ENCODE results near the gene SSBP3.
"Not testable (repeated sequence)": the region's sequence is repeated elsewhere in the genome, so short reads cannot be mapped to it uniquely, and the experiment has no call there.

SSBP3 gene

GRCh38 chr1:54391450-54392209, 14.6 kb downstream of the SSBP3 start:
- DNase-seq, result no peak

DNA sequence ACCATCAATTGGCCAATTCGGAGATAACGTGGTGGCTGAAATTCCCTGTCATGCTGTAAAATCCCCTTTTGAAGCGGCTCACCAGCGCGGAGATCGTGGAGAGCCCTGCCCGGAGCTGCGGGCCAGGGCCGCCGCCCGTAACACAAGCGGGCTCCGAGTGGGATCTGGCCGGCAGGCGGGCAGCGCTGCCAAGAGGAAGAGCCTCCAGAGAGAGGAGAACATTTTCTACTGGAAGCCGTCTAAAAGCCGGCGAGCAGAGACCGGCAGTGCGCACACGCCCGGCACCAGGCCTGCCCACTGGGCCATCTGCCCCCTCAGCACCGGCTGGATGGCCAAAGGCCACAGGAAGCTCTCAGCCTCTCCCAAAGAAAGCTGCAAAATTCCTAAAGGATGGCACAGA, 15.5 kb downstream of the SSBP3 start:
- no peak for DNase-seq

- DNase-seq, result not testable (repeated sequence)
Observed at GRCh38 chr1:54389608-54390007, 16.6 kb downstream of the SSBP3 start.

DNA sequence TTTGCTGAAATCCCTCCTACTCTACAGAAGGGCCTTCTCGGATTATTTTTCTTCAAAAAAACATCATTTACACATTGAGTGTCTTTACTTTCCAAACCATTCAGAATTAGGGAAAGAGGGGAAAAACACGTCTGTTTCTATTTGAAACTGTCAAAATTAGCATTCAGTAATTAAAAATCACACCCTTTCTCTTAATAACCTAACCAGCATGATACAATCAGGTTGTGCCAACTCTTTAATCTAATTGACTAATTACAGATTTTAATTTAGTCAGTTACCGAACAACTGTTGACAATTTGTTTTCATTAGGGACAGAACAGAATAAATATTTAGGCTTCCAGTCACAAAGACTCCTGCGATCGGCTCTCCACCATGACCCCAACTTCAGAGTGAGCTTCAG, 18.8 kb downstream of the SSBP3 start:
- no peak for DNase-seq

GRCh38 chr1:54385727-54386022, 20.5 kb downstream of the SSBP3 start:
- no peak for DNase-seq

- no peak for DNase-seq
Observed at GRCh38 chr1:54384918-54385726, 21.1 kb downstream of the SSBP3 start.

GRCh38 chr1:54384471-54384870, 21.7 kb downstream of the SSBP3 start:
- DNase-seq, result no peak

- no peak for DNase-seq
Observed at GRCh38 chr1:54381524-54381923, 24.7 kb downstream of the SSBP3 start.

- peak in 1 of 5 donors; percentile 15 for DNase-seq
Observed at GRCh38 chr1:54380290-54380882, 25.8 kb downstream of the SSBP3 start.

DNA sequence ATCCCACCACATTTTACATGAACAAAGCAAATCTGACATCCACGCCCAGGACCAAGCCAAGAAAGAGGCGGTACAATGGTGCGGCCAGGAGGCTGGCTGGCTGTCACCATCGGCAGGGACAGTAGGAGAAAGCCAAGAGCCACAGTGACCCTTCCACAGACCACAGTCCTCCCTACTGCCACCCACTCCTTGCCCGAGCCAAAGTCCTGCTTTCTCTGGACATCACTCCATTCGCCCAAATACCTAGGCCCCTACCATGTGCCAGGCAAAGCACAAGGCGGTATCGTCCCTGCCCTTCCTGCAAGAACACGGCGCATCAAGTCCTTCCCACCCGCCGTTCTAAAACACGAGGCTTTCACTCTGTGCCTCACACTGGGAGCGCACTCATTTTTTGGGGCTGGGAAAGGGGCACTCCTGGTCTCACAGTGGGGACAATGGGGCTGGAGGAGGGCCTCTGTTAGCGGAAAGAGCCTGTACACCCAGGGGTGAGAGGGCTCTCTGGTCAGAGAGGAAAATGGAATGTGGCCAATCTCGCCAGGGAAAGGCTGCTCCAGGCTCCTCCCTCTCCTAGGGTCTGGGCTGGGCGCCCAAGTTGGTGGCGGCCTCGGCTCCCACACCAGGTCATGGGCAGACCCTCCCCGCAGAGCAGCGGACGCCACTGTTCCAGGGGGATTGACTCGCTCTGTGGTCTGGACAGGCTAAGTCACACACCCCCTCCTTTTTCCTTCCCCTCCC, 26.5 kb downstream of the SSBP3 start:
- DNase-seq, result no peak

- DNase-seq, result no peak
Observed at GRCh38 chr1:54378874-54379554, 27.2 kb downstream of the SSBP3 start.

DNA sequence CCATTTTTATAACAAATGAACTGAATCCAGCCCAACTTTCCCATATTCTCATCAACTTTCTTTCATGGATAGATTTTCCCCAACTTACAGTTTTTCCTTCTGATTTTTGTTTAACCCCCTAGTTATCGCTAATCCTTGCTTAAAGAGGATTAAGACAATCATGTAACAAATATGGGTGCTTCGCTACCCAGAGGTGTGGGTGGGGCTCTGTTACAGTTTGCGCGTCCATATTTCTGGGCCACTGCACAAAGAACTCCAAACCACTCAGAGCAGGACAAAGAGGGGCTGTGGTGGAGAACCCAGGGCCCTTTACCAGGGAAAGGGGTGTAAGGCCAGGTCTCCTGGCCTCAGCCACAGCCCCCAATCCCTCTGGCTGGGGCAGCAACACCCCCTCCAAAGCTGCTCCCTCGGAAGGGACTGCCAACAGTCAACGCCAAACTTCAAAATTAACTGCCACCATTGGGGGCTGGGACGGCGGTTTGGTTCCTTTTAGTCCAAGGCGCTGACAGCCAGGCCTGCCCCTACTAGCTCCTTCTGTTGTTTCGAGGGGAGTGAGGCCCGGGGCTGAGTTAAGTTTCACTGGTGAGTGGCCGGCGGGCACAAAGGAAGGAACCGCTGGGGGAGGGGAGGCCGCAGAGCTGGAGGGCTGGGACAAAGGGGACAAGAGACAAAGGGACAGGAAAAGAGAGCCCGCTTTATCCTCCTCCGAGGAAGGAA, 27.9 kb downstream of the SSBP3 start:
- DNase-seq, result no peak

- no peak for DNase-seq
Observed at GRCh38 chr1:54377040-54377691, 29.0 kb downstream of the SSBP3 start.

DNA sequence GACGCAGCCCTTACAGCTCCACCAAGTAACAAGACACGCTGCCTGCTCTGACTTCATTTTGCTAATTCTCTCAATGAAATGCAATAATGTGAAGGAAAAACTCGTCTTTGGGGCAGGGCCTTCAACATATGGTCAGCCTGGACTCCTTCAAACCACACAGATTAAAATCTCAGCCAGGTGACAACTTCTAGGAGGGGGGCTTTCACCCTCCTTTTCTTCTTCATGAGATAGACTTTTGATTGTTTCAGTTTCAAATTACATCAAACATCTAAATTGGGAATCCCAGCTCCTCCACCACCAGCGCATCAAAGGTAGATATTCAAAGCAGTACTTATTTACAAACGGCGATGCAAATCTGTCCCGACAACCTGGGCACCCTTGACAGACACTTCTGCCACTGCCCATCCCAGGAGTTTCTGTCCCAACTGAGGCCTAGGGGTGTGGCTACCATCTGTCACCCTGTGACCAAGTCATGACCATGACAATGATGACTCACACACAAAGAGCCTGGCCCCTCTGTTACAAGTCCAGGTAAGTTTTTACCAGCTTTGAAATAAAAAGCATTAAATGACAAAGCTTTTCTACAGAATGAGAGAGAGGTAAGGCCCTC, 29.7 kb downstream of the SSBP3 start:
- DNase-seq, result no peak

- no peak for DNase-seq
Observed at GRCh38 chr1:54375712-54376429, 30.3 kb downstream of the SSBP3 start.

GRCh38 chr1:54375298-54375697, 30.9 kb downstream of the SSBP3 start:
- no peak for DNase-seq

DNA sequence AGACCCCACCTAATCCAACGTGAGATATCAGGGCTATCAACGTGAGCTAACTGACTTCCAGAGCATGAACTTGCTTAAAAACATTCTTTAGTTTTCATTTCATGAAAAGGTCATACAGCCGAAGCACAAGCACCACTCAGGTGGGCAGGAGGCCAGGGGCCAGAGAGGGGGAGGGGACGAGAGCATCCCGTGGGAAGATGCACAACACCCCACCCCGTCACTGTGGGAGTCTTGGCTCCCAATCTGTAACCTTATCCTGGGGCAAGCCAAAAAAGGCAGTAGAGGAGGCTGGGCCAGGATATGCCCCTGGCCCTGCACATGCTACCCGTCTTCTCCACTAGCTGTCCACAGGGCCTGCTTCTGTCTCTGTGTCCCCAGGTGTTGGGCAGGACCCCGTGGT, 31.4 kb downstream of the SSBP3 start:
- no peak for DNase-seq

DNA sequence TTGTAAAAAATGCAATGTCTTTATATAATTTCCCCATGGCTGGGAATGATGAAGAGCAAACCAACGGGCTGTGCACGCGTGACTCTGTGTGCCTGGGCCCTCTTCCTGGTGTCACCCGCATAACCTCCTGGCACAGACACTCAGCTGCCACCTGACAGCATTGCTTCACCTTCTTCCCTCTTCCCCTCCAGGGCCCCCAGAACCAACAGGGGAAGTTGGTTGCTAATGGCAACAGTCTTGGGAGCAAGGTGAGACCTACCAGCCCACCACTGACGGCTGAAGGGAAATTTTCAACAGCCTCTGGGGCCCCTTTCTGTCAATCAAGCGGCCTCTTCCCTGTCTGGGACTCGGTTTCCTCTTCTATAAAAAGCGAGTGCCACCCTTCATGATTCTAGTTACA, 33.2 kb downstream of the SSBP3 start:
- DNase-seq, result no peak

- no peak for DNase-seq
Observed at GRCh38 chr1:54371942-54372275, 34.3 kb downstream of the SSBP3 start.

All from T-helper 1 cell (primary cell).